OCI-LY7 (cell line): ENCODE results near the gene RPL10.

Experiments
- CTCF ChIP-seq: fragments of 200-600 bp; sonication (generic); conservative IDR thresholded peaks from 2 replicates; pipeline ENCODE4 v1.5.1; 2014; ENCODE audit warnings: mild to moderate bottlenecking, antibody characterized with exemption, low read length, moderate library complexity, mixed read lengths
- EZH2phosphoT487 ChIP-seq: fragments of 200-600 bp; sonication (generic); IDR thresholded peaks from 2 replicates; pipeline ENCODE4 v1.6.1; 2018; ENCODE audit warnings: low read depth, borderline replicate concordance, mild to moderate bottlenecking, mixed run types, antibody characterized with exemption, low read length, moderate library complexity, mixed read lengths

- TF ChIP-seq CTCF (no peak), EZH2phosphoT487 (no peak)
Measured at GRCh38 chrX:154359362-154360154, 38.6 kb upstream of the RPL10 start.
